ENCODE data around the gene NGRN. TPM values are rescaled to one million over a fixed set of nuclear protein-coding genes. Genes with fewer than 3 reads are reported as not detected.
A peak's percentile ranks its signal among the peaks of the same experiment; 100 is the strongest.

The NGRN gene
- total RNA-seq = 100 to 1,000 TPM; 109 to 139 (median 119) TPM
- polyA plus RNA-seq = 100 to 1,000 TPM in 1 of 2 donors, 10 to 100 TPM in 1; 56.5 to 119 TPM
- long read RNA-seq, donor 1, full-length matches to known transcripts = 392 of 392 reads
- long read RNA-seq, donor 1, partial matches to known transcripts = 0 of 392 reads
- long read RNA-seq, donor 1, other reads (novel, unspliced or antisense) = 0 of 392 reads
- long read RNA-seq, donor 2, full-length matches to known transcripts = 344 of 344 reads
- long read RNA-seq, donor 2, partial matches to known transcripts = 0 of 344 reads
- long read RNA-seq, donor 2, other reads (novel, unspliced or antisense) = 0 of 344 reads
- long read RNA-seq, donor 3, full-length matches to known transcripts = 920 of 923 reads
- long read RNA-seq, donor 3, partial matches to known transcripts = 0 of 923 reads
- long read RNA-seq, donor 3, other reads (novel, unspliced or antisense) = 3 of 923 reads

GRCh38 chr15:90265271-90266060, at the start of gene NGRN:
Gene NGRN, plus strand, starts transcription at chr15:90265672. Its CDS starts 41 bp downstream, at chr15:90265713.
- peak; percentile 95 to 98 (median 96) for ATAC-seq
- 0 to 1% methylated on average over 59 of the region's 59 CpGs for WGBS, 2 donors
- peak within 1 kb of the TSS; percentile 62 to 90 (median 84) for H3K4me3 ChIP-seq
- intact Hi-C loops (cut with DNase I) = loop anchor here in 3 of 10 donors (2.0 to 5.0 kb wide), 2 partner anchors 17 to 33 kb away; partner anchors contain the start of genes CIB1 (in 2 of the 3), GDPGP1 (in 2 of the 3) and TTLL13 (in 1 of the 3)
- H3K36me3 ChIP-seq = peaks cover 0 to 35% (median 8%) of the 10 kb centered on the region in 9 donors
- H3K27ac ChIP-seq = peak within 1 kb of the TSS; percentile 93 to 99 (median 96)
- TF ChIP-seq CTCF (IDR thresholded peaks at IDR 0.05) = no peak
- H3K9me3 ChIP-seq = no peaks in the 10 kb centered on the region
- no peaks in the 10 kb centered on the region for H3K27me3 ChIP-seq
- peaks cover 13 to 62% (median 47%) of the 10 kb centered on the region in 9 donors for H3K4me1 ChIP-seq
- peak; percentile 90 to 94 for DNase-seq

GRCh38 chr15:90217671-90218394, 47.6 kb upstream of the NGRN start:
- Histone ChIP-seq H3K4me1 (peaks cover 2 to 27% (median 15%) of the 10 kb centered on the region in 9 donors), H3K27ac (no peak overlapping the region), H3K4me3 (no peak overlapping the region), H3K9me3 (no peaks in the 10 kb centered on the region), H3K27me3 (no peaks in the 10 kb centered on the region), H3K36me3 (peaks cover 0 to 54% (median 0%) of the 10 kb centered on the region in 9 donors)
- no peak for DNase-seq
- TF ChIP-seq CTCF (IDR thresholded peaks at IDR 0.05) = no peak
- ATAC-seq = no peak
- 73 to 95% methylated on average over 9 of the region's 9 CpGs for WGBS, 2 donors
- intact Hi-C loops (cut with DNase I) = loop anchor here in 1 of 10 donors (5.0 kb wide), 1 partner anchor 36 kb away; no protein-coding TSS in a partner anchor

GRCh38 chr15:90219421-90220141, 45.9 kb upstream of the NGRN start:
- peaks cover 2 to 14% (median 11%) of the 10 kb centered on the region in 9 donors for H3K4me1 ChIP-seq
- peak; percentile 49 to 78 (median 71) for TF ChIP-seq CTCF (IDR thresholded peaks at IDR 0.05)
- H3K9me3 ChIP-seq = no peaks in the 10 kb centered on the region
- intact Hi-C loops (cut with DNase I) = loop anchor here in 5 of 10 donors (2.0 to 10.0 kb wide), 5 partner anchors 35 to 325 kb away; partner anchors contain the start of gene AP3S2 (in 2 of the 5)
- 63 to 66% methylated on average over 17 of the region's 17 CpGs for WGBS, 2 donors
- H3K27ac ChIP-seq = peak overlapping the region in 1 of 10 donors; percentile 3
- H3K4me3 ChIP-seq = no peak overlapping the region
- DNase-seq (peak in 1 of 2 donors; percentile 60), ATAC-seq (peak in 7 of 8 donors; percentile 23 to 67 (median 57))
- no peaks in the 10 kb centered on the region for H3K27me3 ChIP-seq
- H3K36me3 ChIP-seq = peaks cover 0 to 71% (median 6%) of the 10 kb centered on the region in 9 donors
